GM19043 (cell line): ENCODE results near the gene RGS19.

Experiments
- ATAC-seq: cut with Tn5 transposase; IDR thresholded peaks from one replicate; pipeline ENCODE4 v1.9.1; 2021; ENCODE audit warnings: low read depth; ENCODE audit not compliant: unreplicated experiment

Gene RGS19

DNA sequence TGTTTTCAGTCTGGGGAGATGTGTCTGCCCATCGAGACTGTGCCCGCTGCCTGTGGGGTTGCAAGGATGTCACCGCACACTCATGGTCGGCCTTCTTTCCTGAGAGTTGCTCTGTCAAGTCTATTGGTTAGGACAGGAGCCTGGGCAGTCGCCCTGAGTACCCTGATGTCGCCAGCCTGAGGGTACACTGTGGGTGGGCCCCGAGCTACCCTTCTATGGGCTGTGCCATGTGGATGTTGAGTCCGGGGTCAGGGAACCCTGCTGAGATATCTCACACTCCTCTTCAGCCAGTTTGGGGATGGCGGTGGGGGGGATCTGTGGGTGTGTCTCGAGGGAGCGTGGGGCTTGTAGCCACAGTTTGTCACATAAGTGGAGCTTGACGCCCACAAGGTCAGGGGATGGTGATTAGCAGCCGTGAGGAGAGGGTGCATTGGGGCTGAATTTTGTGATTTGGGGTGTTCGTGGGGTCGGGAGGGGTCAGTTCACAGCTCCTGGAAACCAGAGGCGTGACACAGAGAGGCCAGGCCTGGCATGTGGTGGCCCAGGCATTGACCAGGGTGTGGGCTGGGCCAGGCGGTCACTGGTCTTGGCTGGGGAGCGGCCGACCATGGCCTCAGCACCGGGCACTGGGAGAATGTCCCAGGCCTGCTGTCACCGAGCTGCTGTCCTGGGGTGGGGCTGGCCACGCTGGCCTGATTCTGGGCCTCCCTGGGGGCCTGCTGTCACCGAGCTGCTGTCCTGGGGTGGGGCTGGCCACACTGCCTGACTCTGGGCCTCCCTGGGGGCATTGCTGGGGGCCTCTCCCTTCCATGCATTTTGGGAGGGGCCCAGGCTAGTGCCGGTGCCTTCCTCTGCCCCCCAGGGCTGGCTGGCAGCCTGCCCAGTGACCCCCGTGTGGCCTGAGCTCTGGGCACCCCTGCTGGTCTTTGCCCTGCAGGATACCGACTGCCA is 29.7 kb upstream of the RGS19 start:
- no peak for ATAC-seq

DNA sequence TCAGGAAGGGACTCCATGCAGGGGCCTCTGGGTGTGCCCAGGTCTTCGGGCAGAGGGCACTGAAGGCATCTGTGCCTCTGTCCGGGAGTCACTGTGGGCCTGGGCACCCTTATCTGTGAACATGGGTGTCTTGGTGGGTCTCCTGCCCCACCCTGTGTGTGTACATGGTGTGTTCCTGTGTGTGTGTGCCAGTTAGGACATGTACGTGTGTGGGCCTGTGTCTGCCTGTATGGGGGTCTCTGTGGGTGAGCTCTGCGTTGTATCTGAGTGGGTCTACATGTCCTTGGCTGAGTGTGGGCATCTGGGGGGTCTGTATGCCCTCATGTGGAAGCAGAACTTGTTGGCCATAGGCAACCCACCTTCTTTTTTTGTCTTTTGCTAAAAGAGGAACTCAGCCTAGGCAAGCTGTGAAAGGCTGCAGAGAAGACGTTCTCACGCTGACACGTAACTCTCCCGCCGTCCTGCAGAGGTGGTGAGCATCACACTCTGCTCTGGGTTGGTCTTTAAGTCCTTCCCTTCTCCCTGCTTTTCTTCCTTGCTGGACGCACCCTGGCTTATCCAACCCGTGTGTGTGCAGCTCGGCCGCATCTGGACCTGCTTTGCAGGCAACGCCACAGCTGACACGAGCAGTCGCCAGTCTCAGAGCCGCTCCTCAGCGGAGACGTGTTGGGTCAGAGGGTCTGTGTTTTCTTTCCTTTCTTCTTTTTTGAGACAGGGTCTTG is 28.6 kb upstream of the RGS19 start:
- ATAC-seq = no peak

DNA sequence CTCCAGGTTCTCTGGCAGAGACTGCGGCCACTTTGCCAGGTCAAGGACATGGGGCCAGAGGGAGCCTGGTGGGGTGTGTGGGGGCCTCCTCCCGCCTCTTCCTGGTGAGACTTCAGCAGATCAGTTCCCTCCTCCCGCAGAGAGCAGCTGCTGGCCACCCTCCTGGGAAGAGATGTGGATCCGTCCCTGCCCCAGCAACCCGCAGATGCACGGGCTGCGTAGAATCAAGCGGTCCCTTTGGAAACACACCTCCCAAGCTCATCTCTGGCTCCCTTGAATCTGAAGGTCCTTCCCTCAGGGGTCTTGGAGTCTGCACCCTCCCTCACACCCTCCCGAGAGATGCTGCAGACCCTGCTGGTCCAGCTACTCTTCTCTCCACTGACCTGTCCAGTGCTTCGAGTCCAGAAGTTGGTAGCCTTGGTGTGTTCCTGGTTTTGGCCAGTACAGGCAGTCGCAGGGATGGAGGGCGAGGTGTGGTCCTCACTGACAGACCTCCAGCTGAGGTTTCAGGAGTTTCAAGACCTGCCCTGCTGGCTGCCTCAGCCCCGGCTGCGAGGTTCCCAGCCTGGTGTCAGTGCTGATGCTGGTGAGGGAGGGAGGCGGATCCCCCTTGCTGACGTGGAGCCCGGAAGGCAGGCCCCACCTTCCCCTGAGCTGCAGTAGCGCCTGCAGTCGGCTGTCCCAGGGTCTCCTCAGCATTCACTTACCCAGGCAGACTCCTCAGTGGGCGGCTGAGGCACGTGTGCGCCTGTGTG is 27.8 kb upstream of the RGS19 start, which contains the start of gene NPBWR2:
Gene NPBWR2 (minus strand): TSS at position 585 of the 755 bp plus-strand sequence. CDS start 734 bp downstream, outside the sequence.
- ATAC-seq = no peak

DNA sequence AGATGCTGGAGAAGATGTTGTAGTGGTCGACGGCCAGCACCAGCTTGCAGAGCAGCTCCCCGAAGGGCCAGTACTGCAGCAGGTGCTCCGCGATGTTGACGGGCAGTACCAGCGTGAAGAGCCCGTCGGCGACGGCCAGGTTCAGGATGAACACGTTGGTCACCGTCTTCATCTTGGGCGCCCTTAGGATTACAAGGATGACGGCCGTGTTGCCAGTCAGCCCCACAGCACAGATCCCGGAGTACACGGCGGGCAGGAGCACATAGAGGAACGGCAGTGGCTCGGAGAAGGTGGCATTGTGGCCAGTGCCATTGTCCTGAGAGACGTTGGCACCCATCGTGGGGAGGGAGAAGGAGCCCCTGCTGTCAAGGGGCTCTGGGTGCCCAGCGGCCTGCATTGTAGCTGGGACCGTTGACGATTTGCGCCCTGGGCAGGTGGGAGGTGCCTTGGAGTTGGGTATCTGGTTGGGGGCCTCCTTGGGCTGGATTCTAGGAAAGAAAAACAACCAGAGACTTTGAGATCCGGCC is 27.2 kb upstream of the RGS19 start:
- ATAC-seq = no peak

DNA sequence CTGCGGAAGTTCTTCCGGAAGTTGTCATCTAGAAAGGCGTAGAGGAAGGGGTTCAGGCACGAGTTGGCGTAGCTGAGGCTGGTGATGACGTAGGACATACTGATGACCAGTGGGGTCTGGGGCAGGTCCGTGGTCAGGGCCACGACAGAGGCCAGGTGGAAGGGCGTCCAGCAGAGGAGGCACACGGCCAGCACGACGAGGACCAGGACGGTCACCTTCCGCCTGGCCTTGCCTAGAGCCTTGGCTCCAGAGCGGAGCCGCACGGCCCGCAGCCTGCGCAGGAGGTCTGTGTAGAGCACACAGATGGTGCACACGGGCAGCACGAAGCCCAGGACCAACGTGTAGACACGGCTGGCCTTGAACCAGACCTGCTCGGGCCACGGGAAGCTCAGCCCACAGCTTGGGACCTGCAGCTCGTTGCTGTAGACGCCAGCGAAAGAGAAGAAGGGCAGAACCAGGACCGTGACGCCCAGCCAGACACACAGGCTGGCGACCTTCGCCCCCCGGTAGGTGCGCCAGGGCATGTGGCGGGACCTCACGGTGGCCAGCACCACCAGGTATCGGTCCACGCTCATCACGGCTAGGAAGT is 26.6 kb upstream of the RGS19 start:
- ATAC-seq = no peak

DNA sequence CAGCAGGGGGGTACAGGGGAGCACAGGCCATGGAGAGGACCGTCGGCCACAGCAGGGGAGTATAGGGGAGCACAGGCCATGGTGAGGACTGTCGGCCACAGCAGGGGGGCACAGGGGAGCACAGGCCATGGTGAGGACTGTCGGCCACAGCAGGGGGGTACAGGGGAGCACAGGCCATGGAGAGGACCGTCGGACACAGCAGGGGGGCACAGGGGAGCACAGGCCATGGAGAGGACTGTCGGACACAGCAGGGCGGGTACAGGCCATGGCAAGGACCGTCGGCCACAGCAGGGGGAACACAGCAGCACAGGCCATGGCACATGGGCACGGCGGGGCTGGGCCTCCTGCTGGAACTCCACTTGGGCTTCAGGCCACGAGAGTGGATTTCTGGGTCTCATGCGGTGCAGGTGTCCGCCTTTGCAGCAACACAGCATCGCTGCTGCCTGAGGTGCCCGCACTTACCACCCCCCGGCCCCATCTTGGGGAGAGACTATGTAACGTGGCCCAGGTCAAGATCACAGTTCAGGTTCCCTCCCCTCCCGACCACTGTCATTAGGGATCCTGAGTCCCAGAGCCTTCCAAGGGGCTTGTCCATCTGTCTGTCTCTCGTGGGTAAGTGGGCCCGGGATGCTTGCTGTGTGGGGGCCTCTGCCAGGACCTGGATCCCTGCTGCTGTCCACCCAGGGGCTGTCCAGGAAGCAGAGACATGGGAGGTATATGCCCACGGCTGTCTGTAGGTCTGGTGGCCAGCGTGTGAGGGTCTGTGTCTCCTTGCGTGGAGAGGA is 25.5 kb upstream of the RGS19 start:
- no peak for ATAC-seq

DNA sequence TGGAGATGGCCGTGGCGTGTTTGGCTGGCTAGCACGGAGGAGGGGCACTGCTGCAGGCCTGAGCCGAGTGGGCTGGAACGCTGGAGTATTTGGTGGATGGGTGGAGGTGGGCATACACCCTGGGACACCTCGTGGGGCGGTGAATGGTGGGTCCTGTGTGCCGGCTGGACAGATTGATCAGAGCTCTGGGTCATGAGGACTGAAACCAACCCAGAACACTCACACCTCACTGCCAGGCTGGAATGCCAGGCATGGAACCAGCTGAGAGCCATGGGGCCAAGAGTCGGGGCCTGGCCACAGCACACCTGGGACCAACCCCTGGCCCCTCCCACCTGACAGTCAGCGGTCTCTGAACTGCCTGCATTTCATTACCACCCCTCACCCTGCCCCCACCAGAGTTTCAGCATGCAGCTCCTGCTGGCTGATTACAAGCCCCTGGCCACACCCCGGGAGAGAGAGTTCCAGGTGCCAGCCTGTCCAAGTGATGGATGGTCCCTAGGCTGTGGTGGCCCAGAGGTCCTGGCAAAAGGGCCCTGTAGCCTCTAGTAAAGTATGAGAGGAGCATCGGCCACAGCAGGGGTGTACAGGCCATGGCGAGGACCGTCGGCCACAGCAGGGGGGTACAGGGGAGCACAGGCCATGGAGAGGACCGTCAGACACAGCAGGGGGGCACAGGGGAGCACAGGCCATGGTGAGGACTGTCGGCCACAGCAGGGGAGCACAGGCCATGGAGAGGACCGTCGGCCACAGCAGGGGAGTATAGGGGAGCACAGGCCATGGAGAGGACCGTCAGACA is 24.8 kb upstream of the RGS19 start:
- ATAC-seq = no peak

DNA sequence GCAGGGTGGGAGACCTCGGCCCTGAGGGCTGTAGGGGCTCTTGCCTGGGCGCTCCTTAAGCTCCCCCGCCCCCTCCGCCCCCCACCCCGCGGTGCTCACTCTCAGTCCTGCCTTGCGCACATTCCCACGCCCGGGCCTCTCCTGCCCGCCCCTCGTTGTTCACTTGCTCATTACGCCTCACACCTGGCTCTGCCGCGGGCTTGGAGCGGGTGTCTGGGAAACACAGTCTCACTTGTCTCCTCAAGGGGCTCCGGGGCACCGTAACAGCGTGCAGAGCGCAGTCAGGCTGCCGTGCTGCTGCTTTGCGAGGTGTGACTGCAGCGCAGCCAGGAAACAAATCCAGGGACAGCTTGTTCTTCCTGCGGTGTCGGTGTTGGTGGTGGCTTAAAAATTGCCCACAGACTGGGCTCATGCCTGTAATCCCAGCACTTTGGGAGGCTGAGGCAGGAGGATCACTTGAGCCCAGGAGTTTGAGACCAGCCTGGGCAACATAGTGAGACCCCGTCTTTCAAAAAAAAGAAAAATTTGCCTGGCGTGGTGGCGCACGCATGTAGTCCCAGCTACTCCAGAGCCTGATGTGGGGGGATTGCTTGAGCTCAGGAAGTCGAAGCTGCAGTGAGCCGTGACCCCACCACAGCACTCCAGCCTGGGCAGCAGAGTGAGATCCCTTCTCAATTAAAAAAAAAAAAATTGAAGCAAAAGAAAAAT is 23.5 kb upstream of the RGS19 start:
- ATAC-seq = no peak

DNA sequence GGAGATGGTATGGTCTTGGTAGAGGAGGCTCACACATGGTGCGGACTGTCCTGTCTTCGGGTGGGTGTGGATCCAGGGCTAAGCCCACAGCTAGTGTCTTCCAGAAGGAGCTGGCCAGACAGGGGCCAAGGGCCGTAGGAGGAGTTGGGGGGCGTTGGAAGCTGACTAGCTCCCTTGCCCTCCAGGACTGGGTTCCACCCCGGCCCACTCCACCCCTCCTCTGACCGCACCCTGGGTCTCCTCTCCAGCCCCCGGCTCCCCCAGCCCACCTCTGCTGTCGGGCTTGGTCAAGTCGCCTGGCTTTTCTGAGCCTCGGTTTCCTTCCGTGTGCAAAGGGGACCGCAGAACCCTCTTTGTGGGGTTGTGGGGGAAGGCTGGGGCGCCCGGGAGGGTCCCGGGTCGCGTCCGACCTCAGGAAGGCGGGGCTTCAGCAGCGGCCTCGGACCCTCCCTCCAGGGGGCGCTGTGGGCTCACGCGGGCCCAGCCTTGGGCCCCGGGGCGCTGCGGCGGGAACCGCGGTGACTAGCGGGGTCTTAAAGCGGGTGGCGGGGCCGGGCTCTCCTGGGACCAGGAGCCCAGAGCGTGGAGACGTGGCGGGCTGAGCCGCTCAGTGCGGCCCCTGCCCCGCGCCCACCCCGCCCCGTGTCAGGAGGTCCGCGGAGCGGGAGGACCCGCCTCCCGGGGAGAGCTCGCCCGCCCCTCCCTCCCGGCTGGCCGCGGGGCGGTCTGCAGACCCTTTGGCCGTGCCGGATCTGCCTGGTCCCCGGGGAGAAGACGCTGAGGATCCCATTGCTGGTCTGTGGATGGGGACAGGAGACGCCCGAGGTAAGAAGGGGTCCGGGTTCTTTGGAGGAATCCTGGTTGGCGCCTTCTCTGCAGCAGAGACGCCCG is 22.7 kb upstream of the RGS19 start:
- no peak for ATAC-seq

DNA sequence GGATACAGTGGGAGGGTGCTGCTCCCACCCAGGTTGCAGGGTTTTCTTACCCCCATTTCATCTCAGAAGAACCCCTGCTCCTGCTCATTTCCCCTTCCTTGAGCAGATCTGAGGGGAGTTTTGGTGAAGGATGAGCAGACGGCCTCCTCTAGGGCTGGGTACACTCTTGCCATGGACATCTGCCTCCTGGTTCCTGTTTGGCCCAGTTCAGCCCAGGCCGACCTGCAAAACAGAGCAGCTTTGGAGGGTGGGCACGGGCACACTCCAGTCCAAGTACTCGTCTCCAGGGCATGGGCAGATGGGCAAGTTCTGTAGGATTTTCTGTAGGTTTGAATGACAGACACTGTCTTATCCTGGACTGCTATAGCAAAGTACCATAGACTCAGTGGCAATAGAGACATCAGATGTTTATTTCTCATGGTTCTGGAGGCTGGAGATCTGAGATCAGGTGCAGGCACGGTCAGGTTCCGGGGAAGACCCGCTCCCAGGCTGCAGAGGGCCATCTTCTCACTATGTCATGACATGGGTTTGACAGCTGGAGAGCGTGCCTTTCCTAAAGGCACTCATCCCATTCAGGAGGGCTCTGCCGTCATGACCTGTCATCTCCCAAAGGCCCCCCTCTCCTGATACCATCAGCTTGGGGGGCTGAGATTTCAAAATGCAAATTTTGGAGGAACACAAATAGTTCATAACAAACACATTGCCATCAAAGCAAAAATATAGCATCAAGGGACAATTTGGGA is 21.8 kb upstream of the RGS19 start:
- ATAC-seq = no peak

DNA sequence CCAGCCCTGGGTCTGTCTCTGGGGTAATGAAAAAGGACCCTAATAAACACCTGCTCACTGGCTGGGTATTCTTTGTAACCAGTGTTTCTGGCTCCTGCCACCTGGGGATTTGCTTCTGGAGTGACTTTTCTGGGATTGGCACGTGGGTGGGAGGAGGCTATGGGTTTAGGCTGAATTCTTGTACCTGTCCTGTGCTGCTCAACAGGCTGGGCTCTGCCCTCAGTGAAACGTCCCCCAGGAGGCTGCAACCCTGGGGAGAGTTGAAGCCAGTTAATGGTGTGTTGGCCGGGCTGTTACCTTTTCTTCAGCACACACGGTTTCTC is 21.2 kb upstream of the RGS19 start:
- no peak for ATAC-seq

DNA sequence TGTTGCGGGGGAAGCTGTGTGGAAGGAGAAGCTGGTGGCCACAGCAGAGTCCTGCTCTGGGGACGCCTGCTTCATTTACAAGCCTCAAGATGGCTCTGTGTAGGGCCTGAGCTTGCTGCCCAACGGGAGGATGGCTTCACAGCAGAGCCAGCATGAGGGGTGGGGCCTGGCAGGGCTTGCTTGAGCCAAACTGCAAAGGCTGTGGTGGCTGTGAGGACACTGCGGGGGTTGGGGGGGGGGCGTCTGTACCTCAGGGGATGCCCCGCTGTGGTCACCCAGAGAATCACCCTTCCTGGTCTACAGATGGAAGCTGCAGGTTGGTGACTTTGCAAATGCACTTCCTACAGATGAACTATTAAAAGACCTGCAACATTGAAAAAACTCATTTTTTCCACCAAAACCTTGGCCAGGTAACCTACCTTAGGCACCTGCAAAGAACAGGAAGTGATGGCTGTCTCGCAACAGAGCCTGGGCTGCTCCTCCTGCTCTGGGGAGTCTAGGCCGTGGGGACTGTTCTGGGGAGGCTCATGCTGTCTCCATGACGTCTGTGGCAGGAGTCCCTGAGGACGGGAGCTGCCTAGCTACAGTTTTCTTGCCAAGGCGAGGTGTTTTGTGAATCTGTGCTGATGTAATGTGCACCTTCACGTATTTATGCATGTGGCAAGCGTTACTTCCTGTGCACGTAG is 20.7 kb upstream of the RGS19 start:
- no peak for ATAC-seq

DNA sequence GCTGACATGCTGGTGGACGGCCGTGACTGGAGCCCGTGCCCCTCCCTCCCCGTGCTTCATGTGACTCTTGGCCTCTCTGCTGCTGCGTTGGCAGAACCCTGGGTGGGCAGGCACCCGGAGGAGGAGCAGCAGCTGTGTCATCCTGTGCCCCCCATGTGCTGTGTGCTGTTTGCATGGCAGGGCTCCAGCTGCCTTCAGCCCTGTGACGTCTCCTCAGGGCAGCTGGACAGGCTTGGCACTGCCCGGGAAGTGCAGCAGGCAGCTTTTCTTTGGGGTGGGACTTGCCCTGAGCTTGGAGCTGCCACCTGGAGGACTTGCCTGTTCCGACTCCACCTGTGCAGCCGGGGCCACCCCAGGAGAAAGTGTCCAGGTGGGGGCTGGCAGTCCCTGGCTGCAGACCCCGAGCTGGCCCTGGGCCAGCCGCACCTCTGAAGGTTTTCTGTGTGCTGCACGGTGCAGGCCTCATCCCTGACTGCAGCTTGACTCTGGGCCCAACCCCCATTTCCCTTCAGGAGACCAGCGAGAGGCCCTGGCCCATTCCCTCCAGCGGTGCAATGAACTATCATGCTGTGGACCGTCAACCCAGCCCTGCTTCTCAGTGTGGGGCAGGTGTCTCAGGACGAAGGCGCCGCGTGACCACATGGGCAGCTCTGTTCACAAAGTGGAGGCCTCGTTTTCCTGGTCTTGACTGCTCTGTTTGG is 19.9 kb upstream of the RGS19 start:
- no peak for ATAC-seq

DNA sequence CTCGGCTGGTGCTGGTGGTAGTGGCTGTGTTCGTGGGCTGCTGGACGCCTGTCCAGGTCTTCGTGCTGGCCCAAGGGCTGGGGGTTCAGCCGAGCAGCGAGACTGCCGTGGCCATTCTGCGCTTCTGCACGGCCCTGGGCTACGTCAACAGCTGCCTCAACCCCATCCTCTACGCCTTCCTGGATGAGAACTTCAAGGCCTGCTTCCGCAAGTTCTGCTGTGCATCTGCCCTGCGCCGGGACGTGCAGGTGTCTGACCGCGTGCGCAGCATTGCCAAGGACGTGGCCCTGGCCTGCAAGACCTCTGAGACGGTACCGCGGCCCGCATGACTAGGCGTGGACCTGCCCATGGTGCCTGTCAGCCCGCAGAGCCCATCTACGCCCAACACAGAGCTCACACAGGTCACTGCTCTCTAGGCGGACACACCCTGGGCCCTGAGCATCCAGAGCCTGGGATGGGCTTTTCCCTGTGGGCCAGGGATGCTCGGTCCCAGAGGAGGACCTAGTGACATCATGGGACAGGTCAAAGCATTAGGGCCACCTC is 19.2 kb upstream of the RGS19 start:
- no peak for ATAC-seq

DNA sequence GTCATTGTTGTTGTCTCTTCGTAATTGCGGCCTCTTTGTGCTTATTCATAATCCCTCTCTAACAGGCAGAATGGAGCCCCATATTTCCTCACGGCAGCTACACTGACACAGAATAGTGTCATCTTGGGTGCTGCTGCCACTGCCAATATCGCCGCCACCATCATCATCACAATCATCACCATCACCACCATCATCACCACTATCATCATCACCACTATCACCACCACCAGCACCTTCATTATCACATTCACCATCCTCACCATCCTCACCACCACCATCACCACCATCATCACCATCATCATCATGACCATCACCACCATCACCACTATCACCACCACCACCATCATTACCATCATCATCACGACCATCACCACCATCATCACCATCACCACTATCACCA is 17.2 kb upstream of the RGS19 start:
- no peak for ATAC-seq
